Neuronal stem cell (in vitro differentiated cells): Measurements from ENCODE around the gene SHISA6.

Experiments used
- DNase-seq: peaks from one replicate; pipeline ENCODE4 v3.0.0-alpha.2; 2013; ENCODE audit warnings: low spot score
- H2AFZ ChIP-seq: one replicate; pipeline ENCODE4 v1.6.1; 2013; ENCODE audit warnings: mild to moderate bottlenecking, low read length, inconsistent platforms
- H2AK5ac ChIP-seq: 2 replicates; pipeline ENCODE4 v1.6.1; 2013; ENCODE audit warnings: low read depth, mild to moderate bottlenecking, inconsistent platforms, low read length, moderate library complexity, mixed read lengths
- H2BK120ac ChIP-seq: 2 replicates; pipeline ENCODE4 v1.6.1; 2013; ENCODE audit warnings: low read depth, mild to moderate bottlenecking, inconsistent platforms, low read length, moderate library complexity, mixed read lengths
- H2BK12ac ChIP-seq: one replicate; pipeline ENCODE4 v1.6.1; 2013; ENCODE audit warnings: low read length, inconsistent platforms
- H2BK15ac ChIP-seq: 2 replicates; pipeline ENCODE4 v1.6.1; 2013; ENCODE audit warnings: mild to moderate bottlenecking, low read length, inconsistent platforms, mixed read lengths
- H2BK5ac ChIP-seq: one replicate; pipeline ENCODE4 v1.6.1; 2013; ENCODE audit warnings: inconsistent platforms, mild to moderate bottlenecking, low read length, moderate library complexity
- H3K14ac ChIP-seq: one replicate; pipeline ENCODE4 v1.6.1; 2013; ENCODE audit warnings: low read length, inconsistent platforms
- H3K18ac ChIP-seq: 2 replicates; pipeline ENCODE4 v1.6.1; 2013; ENCODE audit warnings: low read length, inconsistent platforms
- H3K23ac ChIP-seq: 2 replicates; pipeline ENCODE4 v1.6.1; 2013; ENCODE audit warnings: low read depth, mild to moderate bottlenecking, mixed read lengths, low read length, inconsistent platforms; ENCODE audit not compliant: poor library complexity
- H3K27ac ChIP-seq: replicated peaks from 3 replicates; pipeline ENCODE4 v1.5.1; 2013; ENCODE audit warnings: low read length, inconsistent platforms
- H3K27me3 ChIP-seq, 3 experiments: 2 replicates each; pipeline ENCODE4 v1.6.1; 2013; ENCODE audit warnings: low read length in 3 of 3, mild to moderate bottlenecking in 2 of 3, inconsistent platforms in 1 of 3, low read depth in 1 of 3, mixed read lengths in 1 of 3, moderate library complexity in 1 of 3; ENCODE audit not compliant: control insufficient read depth in 3 of 3, insufficient read depth in 3 of 3
- H3K36me3 ChIP-seq, 2 donors: replicated peaks in 1 of 2; 2 replicates each; pipeline ENCODE4 v1.6.1; 2013; ENCODE audit warnings: low read length in 2 of 2; ENCODE audit not compliant: control insufficient read depth in 2 of 2, insufficient read depth in 2 of 2
- H3K4ac ChIP-seq: 2 replicates; pipeline ENCODE4 v1.6.1; 2013; ENCODE audit warnings: inconsistent platforms, mild to moderate bottlenecking, low read length, moderate library complexity
- H3K4me1 ChIP-seq, 2 donors: 1 replicate in 1 of 2; 2 replicates in 1 of 2; pipeline ENCODE4 v1.6.1; 2013; ENCODE audit warnings: low read length in 2 of 2, low read depth in 1 of 2; ENCODE audit not compliant: control insufficient read depth in 2 of 2, insufficient read depth in 1 of 2
- H3K4me2 ChIP-seq: one replicate; pipeline ENCODE4 v1.6.1; 2013; ENCODE audit warnings: mild to moderate bottlenecking, low read length, inconsistent platforms; ENCODE audit not compliant: insufficient read depth, poor library complexity, severe bottlenecking
- H3K4me3 ChIP-seq, 2 donors: 2 replicates each; pipeline ENCODE4 v1.5.1; 2013; ENCODE audit warnings: low read length in 2 of 2, mild to moderate bottlenecking in 2 of 2, inconsistent platforms in 1 of 2, moderate library complexity in 1 of 2
- H3K79me1 ChIP-seq: one replicate; pipeline ENCODE4 v1.6.1; 2013; ENCODE audit warnings: low read depth, mild to moderate bottlenecking, inconsistent platforms, low read length, moderate library complexity
- H3K9ac ChIP-seq: one replicate; pipeline ENCODE4 v1.6.1; 2013; ENCODE audit warnings: mild to moderate bottlenecking, low read depth, low read length, inconsistent platforms; ENCODE audit not compliant: poor library complexity
- H3K9me3 ChIP-seq, 2 donors: replicated peaks in 1 of 2; 2 replicates each; pipeline versions ENCODE3 to v1.6.1; 2013; ENCODE audit warnings: low read length in 2 of 2, mild to moderate bottlenecking in 2 of 2, inconsistent platforms in 1 of 2, low read depth in 1 of 2, mixed read lengths in 1 of 2, moderate library complexity in 1 of 2; ENCODE audit not compliant: control insufficient read depth in 2 of 2, insufficient read depth in 1 of 2
- H4K8ac ChIP-seq: one replicate; pipeline ENCODE4 v1.6.1; 2013; ENCODE audit warnings: low read depth, mild to moderate bottlenecking, inconsistent platforms, low read length, moderate library complexity
- H4K91ac ChIP-seq: one replicate; pipeline ENCODE4 v1.6.1; 2013; ENCODE audit warnings: low read length, low read depth, mild to moderate bottlenecking, inconsistent platforms; ENCODE audit not compliant: poor library complexity
- WGBS, 2 donors: extraction: QIAGEN DNeasy Blood & Tissue Kit; methylation state at CpG; one replicate each; pipeline ENCODE4 v1.1.7; 2013; ENCODE audit warnings: missing lambda C conversion rate in 2 of 2, mixed read lengths in 1 of 2; ENCODE audit not compliant: insufficient read length in 2 of 2, insufficient replicate concordance in 1 of 2; ENCODE audit errors: extremely low coverage in 2 of 2; 5-methylcytosine and 5-hydroxymethylcytosine counted together

Gene SHISA6

DNA sequence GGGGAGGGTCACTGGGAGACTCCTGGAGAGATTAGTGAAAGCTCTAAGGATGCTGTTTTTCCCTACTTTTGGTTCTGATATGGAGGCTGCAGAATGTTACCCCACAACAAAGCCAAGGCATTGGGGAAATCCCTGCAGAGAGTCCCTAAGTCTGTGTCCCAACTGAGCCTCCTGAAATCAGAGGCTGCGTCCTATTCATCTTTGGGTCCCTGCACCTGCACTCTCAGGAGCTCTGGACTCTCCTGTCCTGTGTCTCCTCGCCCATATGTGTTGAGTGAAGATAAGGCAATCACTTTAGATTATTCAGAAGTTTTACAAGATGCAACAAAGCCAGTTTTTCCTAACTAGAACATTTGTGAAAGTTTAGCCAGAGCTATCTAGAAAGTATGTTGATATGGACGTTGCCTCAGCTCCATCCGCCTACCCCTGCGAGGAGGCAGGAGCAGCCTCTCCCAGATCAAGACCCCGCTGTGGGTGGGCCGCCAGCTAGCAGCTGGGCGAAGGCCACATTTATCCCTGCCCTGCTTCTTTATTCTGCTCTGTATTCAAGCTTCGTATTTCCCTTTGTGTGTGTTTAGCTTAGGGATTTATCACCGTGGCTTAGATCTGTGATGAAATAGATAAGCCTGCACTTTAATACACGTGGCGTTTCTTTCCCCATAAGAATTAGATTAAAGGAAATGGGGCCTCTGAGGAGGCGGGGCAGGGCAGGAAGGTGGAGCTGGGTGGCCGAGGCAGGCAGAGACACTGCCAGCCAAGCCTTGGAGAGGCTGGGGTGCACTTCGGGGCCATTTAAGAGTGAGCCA, 37.4 kb downstream of the SHISA6 start:
- H4K91ac ChIP-seq: no peak overlapping the region
- H3K4me3 ChIP-seq: no peak overlapping the region
- no peak for DNase-seq
- no peak overlapping the region for H3K23ac ChIP-seq
- WGBS, 2 donors: no CpG with 5 or more reads among the region's 15 CpGs
- no peak overlapping the region for H3K14ac ChIP-seq
- no peak overlapping the region for H4K8ac ChIP-seq
- H3K4me1 ChIP-seq: no peaks in the 10 kb centered on the region
- no peak overlapping the region for H2BK12ac ChIP-seq
- H3K4ac ChIP-seq: no peak overlapping the region
- H2AFZ ChIP-seq: no peak overlapping the region
- H2BK15ac ChIP-seq: no peak overlapping the region
- H3K27me3 ChIP-seq: no peaks in the 10 kb centered on the region
- no peak overlapping the region for H3K9ac ChIP-seq
- no peak overlapping the region for H2AK5ac ChIP-seq
- peaks cover 0 to 2% of the 10 kb centered on the region in 2 donors for H3K36me3 ChIP-seq
- no peaks in the 10 kb centered on the region for H3K9me3 ChIP-seq
- no peaks in the 10 kb centered on the region for H3K79me1 ChIP-seq
- H3K18ac ChIP-seq: no peak overlapping the region
- H2BK120ac ChIP-seq: no peak overlapping the region
- H2BK5ac ChIP-seq: no peak overlapping the region
- H3K27ac ChIP-seq: no peak overlapping the region
- H3K4me2 ChIP-seq: no peak overlapping the region

DNA sequence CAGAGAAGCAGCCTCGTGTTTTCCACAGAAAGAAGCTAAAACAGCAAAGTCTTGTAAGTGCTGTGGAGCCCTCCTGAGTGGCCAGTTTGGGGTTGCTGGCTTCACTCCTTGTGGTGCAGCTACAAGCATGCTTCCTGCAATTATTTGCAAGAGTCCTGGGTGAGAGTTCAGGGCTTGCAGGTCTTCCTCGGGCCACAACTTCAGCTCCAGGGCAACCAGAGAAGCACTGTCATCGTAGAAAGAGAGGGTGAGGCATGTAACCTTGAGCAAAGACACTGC, 37.9 kb downstream of the SHISA6 start:
- Histone ChIP-seq H3K9ac (no peak overlapping the region), H3K36me3 (peaks cover 0 to 2% of the 10 kb centered on the region in 2 donors), H2AK5ac (no peak overlapping the region), H4K91ac (no peak overlapping the region), H3K27me3 (no peaks in the 10 kb centered on the region), H2AFZ (no peak overlapping the region), H3K23ac (no peak overlapping the region), H2BK12ac (no peak overlapping the region), H4K8ac (no peak overlapping the region), H3K18ac (no peak overlapping the region), H2BK5ac (no peak overlapping the region), H3K9me3 (no peaks in the 10 kb centered on the region), H3K14ac (no peak overlapping the region), H3K27ac (no peak overlapping the region), H3K4me3 (no peak overlapping the region), H2BK120ac (no peak overlapping the region), H2BK15ac (no peak overlapping the region), H3K4me1 (no peaks in the 10 kb centered on the region), H3K4me2 (no peak overlapping the region), H3K4ac (no peak overlapping the region), H3K79me1 (no peaks in the 10 kb centered on the region)
- WGBS, 2 donors: no CpG with 5 or more reads among the region's 3 CpGs
- no peak for DNase-seq

DNA sequence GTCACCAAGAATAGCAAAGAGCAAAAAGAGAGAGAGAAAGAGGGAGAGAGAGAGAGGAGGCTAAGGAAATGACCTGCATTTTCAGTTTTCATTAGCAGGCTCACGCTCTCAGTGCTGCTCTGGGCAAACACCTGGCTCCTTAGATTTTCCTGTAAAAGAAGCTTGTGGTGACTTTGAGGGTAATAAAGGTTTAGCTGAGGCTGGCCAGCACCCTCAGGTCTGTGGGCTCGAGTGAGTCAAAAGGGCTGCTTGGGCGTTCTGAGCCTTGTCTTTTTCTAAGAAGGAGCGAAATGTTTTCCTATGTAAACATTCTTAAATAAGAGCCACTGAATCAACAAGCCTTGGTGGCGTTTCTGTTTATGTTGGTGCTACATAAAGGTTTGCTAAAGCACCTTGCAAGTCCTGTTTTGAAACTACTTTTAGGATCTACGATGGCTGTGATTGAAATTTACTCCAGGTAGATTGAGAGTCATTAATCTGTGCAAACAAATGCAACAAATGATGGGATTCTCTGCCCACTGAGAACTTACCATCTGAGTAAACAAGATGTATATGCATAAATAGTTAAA, 38.8 kb downstream of the SHISA6 start:
- Histone ChIP-seq H3K14ac (no peak overlapping the region), H2BK15ac (no peak overlapping the region), H2BK120ac (no peak overlapping the region), H4K91ac (no peak overlapping the region), H3K18ac (no peak overlapping the region), H3K4ac (no peak overlapping the region), H3K79me1 (no peaks in the 10 kb centered on the region), H2BK12ac (no peak overlapping the region), H3K4me1 (no peaks in the 10 kb centered on the region), H3K27me3 (no peaks in the 10 kb centered on the region), H3K9me3 (no peaks in the 10 kb centered on the region), H3K4me3 (no peak overlapping the region), H3K4me2 (no peak overlapping the region), H4K8ac (no peak overlapping the region), H2AK5ac (no peak overlapping the region), H3K9ac (no peak overlapping the region), H2BK5ac (no peak overlapping the region), H3K27ac (no peak overlapping the region), H3K23ac (no peak overlapping the region), H3K36me3 (peaks cover 0 to 2% of the 10 kb centered on the region in 2 donors), H2AFZ (no peak overlapping the region)
- WGBS, 2 donors: no CpG with 5 or more reads among the region's 6 CpGs
- no peak for DNase-seq

DNA sequence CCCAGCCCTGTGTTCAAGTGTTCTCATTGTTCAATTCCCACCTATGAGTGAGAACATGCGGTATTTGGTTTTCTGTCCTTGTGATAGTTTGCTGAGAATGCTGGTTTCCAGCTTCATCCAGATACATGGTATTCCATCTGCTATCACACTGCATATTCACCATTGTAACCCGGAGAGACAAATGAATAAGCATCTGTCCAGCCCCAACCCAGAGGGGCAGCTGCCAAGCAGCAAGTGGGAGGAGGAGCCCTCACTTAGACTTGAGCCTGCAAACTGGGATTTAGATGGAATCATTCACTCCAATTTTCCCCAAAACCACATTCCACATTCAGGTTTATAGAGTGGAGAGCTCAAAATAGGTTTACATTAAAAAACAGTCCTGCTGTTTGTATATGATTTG, 41.6 kb downstream of the SHISA6 start:
- Histone ChIP-seq H3K18ac (no peak overlapping the region), H3K9me3 (no peaks in the 10 kb centered on the region), H4K91ac (no peak overlapping the region), H2BK120ac (no peak overlapping the region), H3K27me3 (no peaks in the 10 kb centered on the region), H2BK15ac (no peak overlapping the region), H3K4ac (no peak overlapping the region), H3K27ac (no peak overlapping the region), H4K8ac (no peak overlapping the region), H3K36me3 (no peaks in the 10 kb centered on the region), H2AK5ac (no peak overlapping the region), H3K23ac (no peak overlapping the region), H3K4me2 (no peak overlapping the region), H3K79me1 (no peaks in the 10 kb centered on the region), H3K4me3 (no peak overlapping the region), H2BK12ac (no peak overlapping the region), H2AFZ (no peak overlapping the region), H3K14ac (no peak overlapping the region), H3K4me1 (no peaks in the 10 kb centered on the region), H2BK5ac (no peak overlapping the region), H3K9ac (no peak overlapping the region)
- no CpG with 5 or more reads among the region's 2 CpGs for WGBS, 2 donors
- no peak for DNase-seq
